Aorta (tissue), 5 donors: Measurements from ENCODE around the gene GCK. TPM values are rescaled to one million over a fixed set of nuclear protein-coding genes. Genes with fewer than 3 reads are reported as not detected.

Experiments used
- ATAC-seq: fragments of 200-7000 bp; cut with Tn5 transposase; one replicate; pipeline ENCODE4 v1.9.1; 2022; ENCODE audit warnings: moderate library complexity; ENCODE audit not compliant: low FRiP score
- DNase-seq, 2 donors: peaks; one replicate each; pipeline ENCODE4 v3.0.0-alpha.2; 2020
- H3K27ac ChIP-seq, 2 donors: one replicate each; pipeline ENCODE4 v1.5.1; 2013; ENCODE audit warnings: low read length in 2 of 2, mild to moderate bottlenecking in 2 of 2, moderate library complexity in 2 of 2, control low read depth in 1 of 2, inconsistent platforms in 1 of 2, low read depth in 1 of 2
- H3K27me3 ChIP-seq, 2 donors: one replicate each; pipeline ENCODE4 v1.6.1; 2013; ENCODE audit warnings: control low read depth in 1 of 2, low read length in 1 of 2, mild to moderate bottlenecking in 1 of 2, moderate library complexity in 1 of 2; ENCODE audit not compliant: insufficient read depth in 2 of 2, control insufficient read depth in 1 of 2
- H3K36me3 ChIP-seq, 2 donors: one replicate each; pipeline ENCODE4 v1.6.1; 2013; ENCODE audit warnings: control low read depth in 1 of 2, low read length in 1 of 2, mild to moderate bottlenecking in 1 of 2; ENCODE audit not compliant: insufficient read depth in 2 of 2, control insufficient read depth in 1 of 2
- H3K4me1 ChIP-seq, 2 donors: one replicate each; pipeline ENCODE4 v1.6.1; 2013; ENCODE audit warnings: low read length in 2 of 2, control low read depth in 1 of 2, mild to moderate bottlenecking in 1 of 2, moderate library complexity in 1 of 2; ENCODE audit not compliant: insufficient read depth in 2 of 2, control insufficient read depth in 1 of 2
- H3K4me3 ChIP-seq, 2 donors: one replicate each; pipeline ENCODE4 v1.5.1; 2013; ENCODE audit warnings: low read length in 2 of 2, control low read depth in 1 of 2, mild to moderate bottlenecking in 1 of 2
- H3K9me3 ChIP-seq: one replicate; pipeline ENCODE4 v1.6.1; 2013; ENCODE audit warnings: mild to moderate bottlenecking, low read length; ENCODE audit not compliant: control insufficient read depth
- WGBS, 2 donors: extraction: QIAGEN DNeasy Blood & Tissue Kit; methylation state at CpG; one replicate each; pipeline ENCODE4 v1.1.7; 2013; 5-methylcytosine and 5-hydroxymethylcytosine counted together
- intact Hi-C, 2 donors: fragments of 100-400 bp; cut with DNase I; formaldehyde crosslinking; loops; one replicate each; pipeline versions ENCODE4 v1.14.2 to v1.15.0; 2022
- polyA plus RNA-seq, 2 donors: library from polyadenylated mRNA; stranded (reverse); fragments of 200-250 nt; gene quantifications; one replicate each; pipeline ENCODE4 v1.2.3, GENCODE V29; 2013
- total RNA-seq, 2 donors: library from RNA; stranded (reverse); fragmentation: NEBNext Ultra II Directional; extraction: Animal tissue kit (Norgen Biotek cat#: 25700); gene quantifications; one replicate each; pipeline ENCODE4 v1.2.1, GENCODE V29; 2021
- donor health status: healthy with polysubstance abuse.
- donor health status: Bipolar disorder and iron deficiency.
- donor health status: DM: no; HTN: no; CAD: no.
- donor health status: DM: no; HTN: no; CAD: no.
- donor health status: DM: yes; HTN: yes; CAD: no.

Gene GCK
- total and polyA plus RNA-seq, 4 donors, result 1.2 to 6.6 (median 2.0) TPM

DNA sequence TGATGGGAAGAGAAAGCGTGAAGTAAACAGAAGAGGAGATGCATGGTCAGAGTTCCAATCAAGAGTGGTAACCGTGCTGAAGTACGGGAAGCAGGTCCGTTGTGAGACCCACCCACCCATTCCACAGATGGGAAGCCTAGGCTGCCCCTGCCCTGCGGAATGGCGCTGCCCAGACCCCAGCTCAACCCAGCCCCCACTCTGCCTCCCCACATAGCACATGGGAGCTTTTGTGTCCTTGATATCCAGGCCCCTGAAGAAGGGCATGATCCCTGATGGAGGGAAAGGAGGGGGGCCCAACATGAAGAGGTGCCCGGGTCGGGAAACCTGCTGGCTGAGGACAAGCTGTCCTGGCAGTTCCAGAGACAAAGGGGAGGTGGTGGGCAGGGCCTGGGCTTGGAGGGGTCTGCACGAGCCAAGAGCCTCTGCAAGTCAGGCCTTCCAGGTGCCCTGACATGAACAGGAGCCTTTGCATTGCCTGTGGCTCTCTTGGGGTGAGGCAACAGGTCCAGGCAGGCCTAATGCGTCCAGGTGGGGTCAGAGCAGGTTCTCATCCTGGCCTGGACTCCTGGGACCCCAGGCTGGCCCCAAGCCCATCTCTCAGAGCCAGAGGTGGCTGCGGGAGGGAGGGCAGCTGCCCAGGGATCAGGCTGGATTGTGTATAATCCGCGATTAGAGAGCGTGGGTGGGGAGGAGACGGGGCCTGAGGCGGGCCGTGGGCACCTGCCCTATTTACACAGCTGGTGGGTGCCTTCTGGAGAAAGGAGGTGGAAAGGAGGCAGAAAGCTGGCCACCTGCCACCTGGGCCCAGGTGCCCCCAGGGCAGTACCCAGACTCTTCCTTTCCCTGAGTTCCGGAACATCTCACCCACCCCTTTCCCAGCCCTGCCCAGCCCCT, 35.1 kb upstream of the GCK start:
- WGBS, 2 donors, result 69 to 75% methylated on average over 17 to 18 of the region's 18 CpGs
- intact Hi-C loops, result no loop called here

DNA sequence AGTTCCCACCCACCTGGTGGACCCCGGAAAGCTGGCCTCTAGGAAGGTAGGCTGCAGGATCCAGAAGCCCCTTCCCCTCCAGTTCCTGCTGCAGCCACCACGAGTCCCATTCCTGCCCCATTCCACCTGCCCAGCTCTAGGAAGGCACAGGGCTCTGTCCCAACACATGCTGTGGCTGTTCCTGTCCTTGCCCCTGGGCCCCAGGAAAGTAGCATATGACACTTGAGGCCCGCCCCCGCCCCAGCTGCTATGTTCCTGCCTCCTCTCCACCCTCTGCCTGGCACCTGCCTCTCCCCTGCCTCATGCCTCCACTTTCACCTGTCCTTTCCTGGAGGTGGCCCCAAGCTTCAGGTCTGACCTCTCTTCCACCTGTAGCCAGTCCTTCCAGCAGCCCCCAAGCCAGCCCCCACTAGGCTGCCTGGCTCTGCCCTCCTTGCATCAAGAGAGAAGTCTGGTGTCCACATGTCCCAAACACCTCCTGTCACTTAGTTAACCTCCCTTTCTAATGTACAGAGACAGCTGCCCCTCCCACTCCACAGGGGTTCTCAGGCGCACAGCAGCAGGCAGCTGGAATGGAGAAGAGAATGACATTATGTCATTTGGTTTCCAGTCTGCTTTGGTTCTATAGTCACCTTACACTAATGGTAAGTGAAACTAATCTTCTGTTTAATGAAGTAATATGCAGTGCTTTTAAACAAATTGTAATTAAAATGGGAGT, 34.3 kb upstream of the GCK start:
- peaks cover 3% of the 10 kb centered on the region for H3K9me3 ChIP-seq
- H3K27me3 ChIP-seq, result no peaks in the 10 kb centered on the region
- ATAC-seq (no peak), DNase-seq (peak; percentile 18 to 64)
- no peak overlapping the region for H3K4me3 ChIP-seq
- intact Hi-C loops, result no loop called here
- no peaks in the 10 kb centered on the region for H3K36me3 ChIP-seq
- H3K27ac ChIP-seq, result no peak overlapping the region
- H3K4me1 ChIP-seq, result no peaks in the 10 kb centered on the region
- WGBS, 2 donors, result 74 to 75% methylated on average over 5 of the region's 5 CpGs

More for the DNA sequence above, 35.1 kb upstream of the GCK start:
- H3K36me3 ChIP-seq, result no peaks in the 10 kb centered on the region
- H3K9me3 ChIP-seq, result no peaks in the 10 kb centered on the region
- ATAC-seq, result no peak
- no peaks in the 10 kb centered on the region for H3K27me3 ChIP-seq
- peak; percentile 26 to 62 for DNase-seq
- H3K27ac ChIP-seq, result no peak overlapping the region
- H3K4me3 ChIP-seq, result no peak overlapping the region
- no peaks in the 10 kb centered on the region for H3K4me1 ChIP-seq

DNA sequence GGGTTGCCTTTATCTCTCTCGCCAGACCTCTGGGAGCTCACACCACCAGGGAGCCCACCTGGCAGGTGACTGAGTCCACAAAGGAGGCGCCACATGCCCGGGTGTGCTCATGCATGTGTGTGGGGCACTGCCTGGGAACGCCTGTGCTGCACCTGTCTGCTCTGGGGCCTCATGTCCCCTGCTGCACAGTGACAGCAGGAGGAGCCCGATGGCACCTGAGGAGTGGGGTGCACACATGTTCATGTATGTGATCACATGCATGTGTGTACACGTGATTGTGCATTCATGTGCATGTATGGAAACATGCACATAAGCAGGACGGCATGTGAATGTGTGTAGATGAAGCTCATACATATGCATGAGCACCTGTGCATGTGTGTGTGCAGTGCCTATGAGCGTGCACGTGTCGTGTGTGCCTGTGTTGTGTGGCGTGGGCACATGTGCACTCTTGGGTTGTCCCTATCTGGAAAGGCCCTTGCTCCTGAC, 33.6 kb upstream of the GCK start:
- no peak overlapping the region for H3K4me3 ChIP-seq
- H3K27me3 ChIP-seq, result no peaks in the 10 kb centered on the region
- H3K9me3 ChIP-seq, result peaks cover 3% of the 10 kb centered on the region
- ATAC-seq, result no peak
- intact Hi-C loops, result no loop called here
- no peak overlapping the region for H3K27ac ChIP-seq
- no peaks in the 10 kb centered on the region for H3K4me1 ChIP-seq
- no peaks in the 10 kb centered on the region for H3K36me3 ChIP-seq
- 90 to 92% methylated on average over 11 of the region's 11 CpGs for WGBS, 2 donors
- peak; percentile 15 to 63 for DNase-seq

DNA sequence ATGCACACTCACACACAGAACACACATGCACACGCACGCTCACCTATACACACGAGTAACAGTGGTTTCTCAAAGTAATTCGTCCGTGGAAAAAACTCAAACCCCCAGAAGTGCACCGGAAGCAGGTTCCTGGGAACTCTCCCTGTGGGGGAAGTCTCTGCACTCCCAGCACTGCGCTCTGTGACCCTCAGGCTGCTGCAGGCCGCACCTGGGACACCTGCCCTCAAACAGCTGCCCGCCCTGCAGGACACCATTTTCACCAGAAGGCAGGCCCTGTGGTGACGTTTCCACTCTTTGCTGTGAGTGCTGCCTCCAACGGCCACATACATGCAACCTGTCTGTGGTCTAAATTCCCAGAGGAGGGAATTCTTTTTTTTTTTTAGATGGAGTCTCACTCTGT, 32.8 kb upstream of the GCK start:
- no peak for ATAC-seq
- H3K27ac ChIP-seq, result no peak overlapping the region
- H3K4me1 ChIP-seq, result no peaks in the 10 kb centered on the region
- 83 to 87% methylated on average over 11 of the region's 11 CpGs for WGBS, 2 donors
- peak in 1 of 2 donors; percentile 32 for DNase-seq
- H3K36me3 ChIP-seq, result no peaks in the 10 kb centered on the region
- intact Hi-C loops, result no loop called here
- no peaks in the 10 kb centered on the region for H3K27me3 ChIP-seq
- peaks cover 3% of the 10 kb centered on the region for H3K9me3 ChIP-seq
- H3K4me3 ChIP-seq, result no peak overlapping the region

DNA sequence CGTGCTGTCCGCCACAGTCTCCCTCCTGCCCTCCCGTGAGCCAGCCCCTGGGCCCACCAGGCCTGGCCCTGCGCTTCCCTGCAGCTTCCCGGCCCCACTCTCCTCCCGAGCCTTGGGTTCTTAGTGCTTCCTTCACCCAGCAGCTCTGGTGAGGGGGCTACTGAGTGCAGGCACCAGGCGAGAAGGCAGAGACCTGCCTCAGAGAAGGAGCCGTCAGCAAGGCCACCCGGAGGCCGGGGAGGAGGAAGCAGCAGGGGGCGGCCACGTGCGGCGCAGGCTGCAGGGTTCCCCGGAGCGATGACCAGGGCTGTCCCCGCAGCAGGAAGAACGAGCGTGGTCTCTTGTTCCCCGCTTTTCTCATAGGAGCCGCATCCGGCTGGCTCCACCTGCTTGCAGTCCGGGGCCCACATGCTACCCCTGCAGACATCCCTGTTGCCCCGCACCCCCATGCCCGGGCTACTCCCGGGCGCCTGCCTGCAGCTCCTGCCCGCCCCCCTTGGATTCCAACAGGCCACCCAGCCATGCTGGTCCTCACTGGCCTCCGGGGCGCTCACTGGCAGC, 32.1 kb upstream of the GCK start:
- H3K9me3 ChIP-seq, result peaks cover 3% of the 10 kb centered on the region
- intact Hi-C loops, result no loop called here
- 47 to 58% methylated on average over 29 to 30 of the region's 30 CpGs for WGBS, 2 donors
- no peaks in the 10 kb centered on the region for H3K27me3 ChIP-seq
- DNase-seq (peak; percentile 39 to 72), ATAC-seq (no peak)
- no peak overlapping the region for H3K4me3 ChIP-seq
- no peaks in the 10 kb centered on the region for H3K36me3 ChIP-seq
- no peaks in the 10 kb centered on the region for H3K4me1 ChIP-seq
- H3K27ac ChIP-seq, result no peak overlapping the region

DNA sequence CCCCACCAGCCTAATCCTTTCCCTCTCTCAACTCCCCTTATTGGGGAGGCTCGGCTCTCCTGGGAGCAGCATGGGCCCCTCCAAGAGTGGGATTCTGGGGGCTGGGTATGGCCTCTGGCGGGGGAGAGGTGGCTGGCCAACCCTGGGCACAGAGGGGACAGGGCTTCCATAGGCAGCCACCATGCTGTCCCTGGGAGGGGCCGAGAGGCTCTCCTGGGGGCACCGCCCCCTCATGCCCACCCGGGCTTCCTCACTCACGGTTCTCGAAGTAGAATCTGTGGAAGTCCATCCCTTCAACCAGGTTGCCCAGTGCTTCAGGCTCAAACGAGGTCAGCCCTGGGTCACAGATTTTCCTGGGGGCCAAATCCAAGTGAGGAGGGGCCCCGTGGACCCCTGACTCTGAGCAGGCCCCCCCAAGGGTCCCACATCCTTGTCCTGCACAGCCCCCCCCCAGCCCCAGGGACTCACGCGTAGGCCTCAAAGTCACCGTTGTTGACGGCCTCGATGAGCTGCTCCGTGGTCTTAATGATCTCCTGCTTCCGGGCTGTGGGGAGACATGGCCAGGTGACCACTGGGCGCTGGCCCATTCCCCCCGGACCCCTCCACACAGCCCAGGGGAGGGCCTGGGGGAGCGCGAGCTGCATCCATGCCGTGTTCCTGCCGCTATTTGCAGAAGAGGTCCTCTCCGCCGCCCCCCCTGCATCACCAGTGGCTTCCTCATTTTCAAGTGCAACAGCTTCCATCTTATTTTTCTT, 31.3 kb upstream of the GCK start:
- no peaks in the 10 kb centered on the region for H3K4me1 ChIP-seq
- no peak overlapping the region for H3K4me3 ChIP-seq
- DNase-seq, result peak; percentile 40 to 59
- no peak overlapping the region for H3K27ac ChIP-seq
- intact Hi-C loops, result no loop called here
- ATAC-seq, result no peak
- no peaks in the 10 kb centered on the region for H3K27me3 ChIP-seq
- peaks cover 3% of the 10 kb centered on the region for H3K9me3 ChIP-seq
- 89 to 93% methylated on average over 24 of the region's 24 CpGs for WGBS, 2 donors
- H3K36me3 ChIP-seq, result no peaks in the 10 kb centered on the region

DNA sequence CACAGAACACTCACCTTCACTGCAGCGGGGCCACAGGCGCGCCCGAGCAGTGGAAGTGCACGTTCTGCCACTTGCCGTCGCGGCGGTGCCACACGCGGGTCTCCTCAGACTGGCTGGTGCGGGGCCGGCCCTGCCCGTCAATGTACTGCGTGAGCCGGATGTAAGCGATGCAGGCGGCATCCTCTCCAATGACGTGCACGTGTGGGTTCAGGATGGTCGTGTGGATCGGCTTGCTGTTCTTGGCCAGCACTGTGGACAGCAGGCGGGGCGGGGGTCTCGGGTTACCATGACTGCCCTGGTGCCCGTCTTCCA, 30.8 kb upstream of the GCK start:
- H3K27ac ChIP-seq, result no peak overlapping the region
- H3K4me3 ChIP-seq, result no peak overlapping the region
- ATAC-seq (no peak), DNase-seq (peak in 1 of 2 donors; percentile 74)
- H3K27me3 ChIP-seq, result no peaks in the 10 kb centered on the region
- peaks cover 3% of the 10 kb centered on the region for H3K9me3 ChIP-seq
- intact Hi-C loops, result no loop called here
- H3K4me1 ChIP-seq, result no peaks in the 10 kb centered on the region
- 92 to 93% methylated on average over 26 of the region's 26 CpGs for WGBS, 2 donors
- H3K36me3 ChIP-seq, result no peaks in the 10 kb centered on the region

DNA sequence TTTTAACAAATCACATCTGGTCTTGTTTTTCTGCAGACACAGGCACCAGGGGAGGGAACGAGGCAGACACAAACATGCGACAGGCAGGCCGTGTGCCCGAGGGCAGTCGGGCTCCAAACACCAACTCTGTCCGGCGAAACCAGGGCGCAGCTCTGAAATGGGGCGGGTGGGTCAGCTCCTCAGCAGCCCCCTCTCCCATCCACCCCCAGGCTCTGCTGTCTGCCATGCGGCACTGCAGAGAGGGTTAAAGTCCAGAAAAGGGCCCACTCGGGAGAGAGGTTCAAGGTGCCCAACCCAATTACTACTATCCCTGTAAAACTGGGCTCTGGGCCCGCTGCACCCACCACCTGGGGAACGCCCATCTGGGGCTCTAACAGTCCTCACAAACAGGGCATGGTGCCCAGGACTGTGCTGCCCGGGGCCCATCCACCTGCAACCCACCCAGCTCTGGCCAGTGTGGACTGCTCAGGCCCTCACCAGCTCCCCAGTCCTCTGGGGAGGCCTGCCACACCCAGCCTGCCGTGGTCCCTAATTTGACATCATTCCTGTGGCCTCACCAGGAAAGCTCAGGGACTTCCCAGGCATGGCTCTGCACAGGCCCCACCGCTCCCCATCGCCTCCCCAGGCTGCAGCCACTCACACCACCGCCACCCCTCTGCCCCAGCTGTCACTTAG, 30.3 kb upstream of the GCK start:
- peak in 1 of 2 donors; percentile 35 for DNase-seq
- 94 to 95% methylated on average over 18 of the region's 18 CpGs for WGBS, 2 donors
- no peak for ATAC-seq
- Histone ChIP-seq H3K9me3 (peaks cover 3% of the 10 kb centered on the region), H3K4me1 (no peaks in the 10 kb centered on the region), H3K27me3 (no peaks in the 10 kb centered on the region), H3K27ac (no peak overlapping the region), H3K36me3 (no peaks in the 10 kb centered on the region), H3K4me3 (no peak overlapping the region)
- intact Hi-C loops, result no loop called here
